Activated T-cell treated with anti-CD3 and anti-CD28 coated beads, Interleukin-2, amount 50 U/mL, for 4 hours (primary cell): ENCODE results near the gene BCCIP. TPM values are rescaled to one million over a fixed set of nuclear protein-coding genes. Genes with fewer than 3 reads are reported as not detected.

Experiments used
- ATAC-seq, 2 donors: fragments of 200-7000 bp; cut with Tn5 transposase; one replicate each; pipeline ENCODE4 v1.10.0; 2021
- DNase-seq: peaks from one replicate; pipeline ENCODE4 v3.0.0-alpha.2; 2020
- H3K27me3 Mint-ChIP-seq: one replicate; pipeline ENCODE4 v1.8.0; 2021; ENCODE audit warnings: low read depth, mixed read lengths
- H3K36me3 Mint-ChIP-seq: one replicate; pipeline ENCODE4 v1.8.0; 2022; ENCODE audit warnings: mixed read lengths; ENCODE audit not compliant: insufficient read depth
- H3K4me1 Mint-ChIP-seq: one replicate; pipeline ENCODE4 v1.8.0; 2021; ENCODE audit warnings: low read depth, mixed read lengths
- H3K4me3 Mint-ChIP-seq: one replicate; pipeline ENCODE4 v1.8.0; 2021; ENCODE audit warnings: mild to moderate bottlenecking, moderate library complexity, mixed read lengths
- H3K9me3 Mint-ChIP-seq: one replicate; pipeline ENCODE4 v1.8.0; 2021; ENCODE audit warnings: mixed read lengths
- total RNA-seq, 3 donors: library from RNA; stranded (reverse); gene quantifications; one replicate each; pipeline ENCODE4 v1.2.1, GENCODE V29; 2021

Gene BCCIP
- total RNA-seq, 3 donors from 2014 or later: 159 to 175 (median 166) TPM

DNA sequence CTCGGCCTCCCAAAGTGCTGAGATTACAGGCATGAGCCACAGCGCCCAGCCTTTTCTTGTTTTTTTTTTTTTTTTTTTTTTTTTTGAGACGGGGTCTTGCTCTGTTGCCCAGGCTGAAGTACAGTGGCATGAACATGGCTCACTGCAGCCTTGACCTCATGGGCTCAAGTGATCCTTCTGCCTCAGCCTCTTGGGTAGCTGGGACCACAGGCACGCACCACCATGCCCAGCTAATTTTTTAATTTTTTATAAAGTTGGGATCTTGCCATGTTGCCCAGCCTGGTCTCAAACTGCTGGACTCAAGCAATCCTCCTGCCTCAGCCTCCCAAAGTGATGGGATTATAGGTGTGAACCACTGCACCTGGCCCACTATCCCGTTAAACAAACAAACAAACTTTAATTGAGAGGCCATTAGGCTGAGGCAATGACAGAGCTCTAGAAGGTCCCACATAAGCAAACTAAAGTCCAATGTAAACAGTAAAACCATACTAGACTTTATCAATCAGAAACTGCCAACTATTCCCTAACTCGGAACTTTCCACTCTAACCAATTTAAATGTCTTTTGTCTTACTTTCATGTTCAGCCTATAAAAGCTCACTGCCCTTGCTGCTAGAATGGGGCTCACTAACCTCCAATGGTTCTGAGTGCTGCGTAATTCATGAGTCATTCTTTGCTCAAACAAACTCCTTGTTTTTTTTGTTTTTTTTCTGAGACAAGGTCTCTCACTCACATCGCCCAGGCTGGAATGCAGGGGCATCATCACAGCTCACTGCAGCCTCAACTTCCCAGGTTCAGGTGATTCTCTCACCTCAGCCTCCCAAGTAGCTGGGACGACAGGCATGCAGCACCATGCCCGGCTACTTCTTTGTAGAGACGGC lies 55.9 kb downstream of the BCCIP start:
- Mint-ChIP-seq H3K4me3 (no peak overlapping the region), H3K9me3 (peaks cover 4% of the 10 kb centered on the region), H3K4me1 (no peaks in the 10 kb centered on the region), H3K36me3 (peaks cover 36% of the 10 kb centered on the region), H3K27me3 (no peaks in the 10 kb centered on the region)
- no peak for ATAC-seq
- no peak for DNase-seq

DNA sequence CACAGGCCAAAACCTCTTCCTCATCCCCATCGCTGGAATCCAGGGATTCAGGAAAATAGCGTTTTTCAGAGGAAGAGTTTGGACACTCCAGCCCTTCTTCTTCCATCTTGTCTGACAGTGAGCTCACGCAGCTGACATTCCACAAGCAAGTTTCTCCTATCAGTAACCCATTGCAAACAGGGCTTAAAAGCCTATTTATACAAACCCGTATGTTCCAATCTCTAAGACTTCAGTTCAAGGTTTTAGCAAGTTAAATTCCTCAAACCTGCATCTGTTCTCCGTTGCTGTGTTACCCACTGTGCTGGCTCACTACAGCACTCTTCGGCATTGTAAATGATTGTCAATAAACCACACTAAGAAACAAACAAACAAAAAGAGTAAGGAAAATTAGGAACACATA lies 57.4 kb downstream of the BCCIP start:
- no peak for ATAC-seq
- Mint-ChIP-seq H3K27me3 (no peaks in the 10 kb centered on the region), H3K4me1 (no peaks in the 10 kb centered on the region)

DNA sequence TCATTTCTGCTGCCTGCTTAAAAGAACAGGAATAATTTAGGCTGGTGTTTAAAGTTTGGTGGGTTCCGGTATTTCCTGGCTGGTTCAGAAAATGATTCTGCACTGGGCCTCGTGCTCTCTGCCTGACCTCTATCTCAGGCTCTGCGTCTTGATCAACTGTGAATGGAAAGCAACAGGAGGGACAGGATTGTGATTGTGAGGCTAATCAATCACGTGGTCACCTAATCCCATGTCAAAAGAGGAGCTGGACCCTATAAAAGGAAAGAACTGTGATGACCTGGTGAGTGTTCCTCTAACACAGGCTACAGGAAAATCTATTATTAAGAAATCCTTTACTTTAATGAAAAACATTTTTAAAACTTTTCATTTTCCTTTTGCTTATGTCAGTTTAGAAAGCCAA lies 57.8 kb downstream of the BCCIP start, which contains the start of gene DHX32:
Gene DHX32 (minus strand): TSS at position 101 of the 400 bp plus-strand sequence. CDS start 468 bp downstream, outside the sequence.
- H3K4me1 Mint-ChIP-seq: no peaks in the 10 kb centered on the region
- H3K4me3 Mint-ChIP-seq: no peak within 1 kb of the TSS
- H3K36me3 Mint-ChIP-seq: peaks cover 21% of the 10 kb centered on the region
- no peaks in the 10 kb centered on the region for H3K27me3 Mint-ChIP-seq
- H3K9me3 Mint-ChIP-seq: peaks cover 2% of the 10 kb centered on the region
- DNase-seq (no peak), ATAC-seq (no peak)

More for the DNA sequence above, 57.4 kb downstream of the BCCIP start:
- Mint-ChIP-seq H3K9me3 (peaks cover 4% of the 10 kb centered on the region), H3K36me3 (peaks cover 26% of the 10 kb centered on the region), H3K4me3 (no peak overlapping the region)
- no peak for DNase-seq

DNA sequence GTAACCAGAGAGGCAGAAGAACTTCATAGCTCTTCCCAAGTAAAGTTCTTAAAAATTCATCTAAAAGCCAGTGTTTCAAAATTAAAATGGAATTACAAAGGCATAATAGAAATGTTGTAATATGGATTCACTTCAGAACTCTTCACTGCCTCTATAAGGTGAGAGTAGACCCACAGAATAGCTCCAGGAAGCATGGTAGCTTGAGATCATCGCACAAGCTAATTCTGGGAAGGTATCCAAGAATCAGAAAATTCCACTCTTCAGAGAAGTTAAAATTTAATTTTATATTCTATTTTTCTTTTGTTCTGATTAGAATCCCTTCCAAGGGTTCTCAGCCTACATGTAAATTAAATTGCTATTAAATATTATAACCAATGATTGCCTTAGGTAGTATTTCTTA lies 59.2 kb downstream of the BCCIP start:
- Mint-ChIP-seq H3K36me3 (peaks cover 14% of the 10 kb centered on the region), H3K27me3 (no peaks in the 10 kb centered on the region), H3K4me3 (no peak overlapping the region), H3K9me3 (no peaks in the 10 kb centered on the region), H3K4me1 (no peaks in the 10 kb centered on the region)
- DNase-seq (no peak), ATAC-seq (no peak)

DNA sequence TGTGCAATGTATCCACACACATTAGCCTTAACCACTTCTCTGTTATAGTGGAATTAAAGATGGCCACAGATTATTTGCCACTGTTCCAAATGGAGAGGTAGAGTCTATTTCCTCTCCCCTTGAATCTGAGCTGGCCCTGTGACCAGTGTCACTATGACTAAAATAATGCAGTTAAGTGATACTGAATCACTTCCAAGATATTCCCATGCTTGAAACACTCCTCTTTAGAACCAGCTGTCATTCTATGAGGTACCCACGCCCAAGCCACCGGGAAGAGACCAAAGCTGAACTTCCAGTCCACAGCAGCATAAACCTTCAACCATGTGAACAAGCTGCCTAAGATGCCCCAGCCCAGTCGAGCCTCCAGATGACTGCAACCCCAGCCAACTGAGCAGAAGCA lies 59.9 kb downstream of the BCCIP start:
- Mint-ChIP-seq H3K36me3 (peaks cover 14% of the 10 kb centered on the region), H3K27me3 (no peaks in the 10 kb centered on the region), H3K4me3 (no peak overlapping the region), H3K9me3 (no peaks in the 10 kb centered on the region), H3K4me1 (no peaks in the 10 kb centered on the region)
- DNase-seq (no peak), ATAC-seq (no peak)

Other genes with a start within 250 kb of the BCCIP start
- gene TEX36, start 140.4 kb upstream of the BCCIP start, total RNA-seq: not detected
- 10 to 100 TPM; 25.4 to 25.6 (median 25.5) TPM for gene EDRF1, start 103.8 kb upstream of the BCCIP start, total RNA-seq
- not detected for gene MMP21, start 47.7 kb upstream of the BCCIP start, total RNA-seq
- 10 to 100 TPM; 28.0 to 35.1 (median 32.8) TPM for gene UROS, start 288 bp upstream of the BCCIP start, total RNA-seq
- 10 to 100 TPM in 2 of 3 donors, 1 to 10 TPM in 1; 9.3 to 18.0 (median 13.0) TPM for gene DHX32, start 57.7 kb downstream of the BCCIP start, total RNA-seq
- gene FANK1, start 73.0 kb downstream of the BCCIP start, total RNA-seq: under 1 TPM; 0.37 to 0.71 (median 0.66) TPM